Measurements from ENCODE around the gene GOLGA6C.
"Not testable (repeated sequence)": the region's sequence is repeated elsewhere in the genome, so short reads cannot be mapped to it uniquely, and the experiment has no call there.

DNA sequence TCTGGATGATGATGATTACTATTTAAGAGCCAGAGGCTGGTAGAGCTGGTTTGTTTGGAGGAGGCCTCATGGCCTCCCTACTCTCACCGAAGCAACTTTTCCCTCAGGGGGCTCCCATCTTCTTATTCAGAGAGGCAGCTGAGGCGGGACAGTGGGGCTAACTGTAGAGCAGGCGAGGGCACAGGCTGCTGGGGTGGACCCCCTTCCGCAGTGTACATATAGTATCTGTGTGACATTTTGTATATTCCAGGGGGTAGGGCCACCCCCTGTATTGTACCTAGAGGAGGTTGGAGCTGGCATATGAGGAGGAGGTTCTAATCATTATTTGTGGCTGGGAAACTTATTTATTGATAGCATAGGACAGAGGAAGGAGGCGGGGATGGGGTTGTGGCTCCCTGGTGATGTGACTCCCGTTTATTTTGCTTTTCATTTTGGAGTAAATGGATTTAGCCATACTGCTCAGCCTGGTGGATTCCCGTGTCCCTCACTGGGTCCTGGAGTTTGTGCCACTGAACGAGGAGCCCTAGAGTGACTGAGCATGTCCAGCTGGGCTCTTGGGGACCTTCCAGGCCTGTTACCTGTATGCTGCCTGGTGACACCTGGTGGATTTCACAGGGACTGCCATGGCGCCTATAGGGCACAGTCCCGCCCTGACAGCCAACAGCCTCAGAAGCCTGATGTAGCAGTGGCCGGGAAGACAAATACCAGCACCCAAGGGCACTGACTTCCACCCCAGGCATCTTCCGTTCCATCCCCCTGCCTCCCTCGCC is 40.6 kb downstream of the GOLGA6C start:
- TF ChIP-seq, protein P1, sequence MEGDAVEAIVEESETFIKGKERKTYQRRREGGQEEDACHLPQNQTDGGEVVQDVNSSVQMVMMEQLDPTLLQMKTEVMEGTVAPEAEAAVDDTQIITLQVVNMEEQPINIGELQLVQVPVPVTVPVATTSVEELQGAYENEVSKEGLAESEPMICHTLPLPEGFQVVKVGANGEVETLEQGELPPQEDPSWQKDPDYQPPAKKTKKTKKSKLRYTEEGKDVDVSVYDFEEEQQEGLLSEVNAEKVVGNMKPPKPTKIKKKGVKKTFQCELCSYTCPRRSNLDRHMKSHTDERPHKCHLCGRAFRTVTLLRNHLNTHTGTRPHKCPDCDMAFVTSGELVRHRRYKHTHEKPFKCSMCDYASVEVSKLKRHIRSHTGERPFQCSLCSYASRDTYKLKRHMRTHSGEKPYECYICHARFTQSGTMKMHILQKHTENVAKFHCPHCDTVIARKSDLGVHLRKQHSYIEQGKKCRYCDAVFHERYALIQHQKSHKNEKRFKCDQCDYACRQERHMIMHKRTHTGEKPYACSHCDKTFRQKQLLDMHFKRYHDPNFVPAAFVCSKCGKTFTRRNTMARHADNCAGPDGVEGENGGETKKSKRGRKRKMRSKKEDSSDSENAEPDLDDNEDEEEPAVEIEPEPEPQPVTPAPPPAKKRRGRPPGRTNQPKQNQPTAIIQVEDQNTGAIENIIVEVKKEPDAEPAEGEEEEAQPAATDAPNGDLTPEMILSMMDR (IDR thresholded peaks at IDR 0.05), result not testable (repeated sequence)
- not testable (repeated sequence) for TF ChIP-seq EZH2phosphoT487 (IDR thresholded peaks at IDR 0.05)

Measured in neural progenitor cell (in vitro differentiated cells).